Gastrocnemius medialis (tissue), 4 donors: ENCODE results near the gene IL4. TPM values are rescaled to one million over a fixed set of nuclear protein-coding genes. Genes with fewer than 3 reads are reported as not detected.

Experiments used
- ATAC-seq, 2 donors: fragments of 150-250 bp; one replicate each; pipeline ENCODE4 v1.9.1; 2016
- DNase-seq, 2 donors: peaks; one replicate each; pipeline ENCODE4 v3.0.0-alpha.2; 2019
- H3K27ac ChIP-seq, 4 donors: fragments of 200-600 bp; sonication (generic); 1 replicate in 1 of 4; 2 replicates in 3 of 4; pipeline ENCODE4 v1.5.1; 2016 to 2018; ENCODE audit warnings: mild to moderate bottlenecking in 2 of 4, moderate library complexity in 1 of 4
- H3K27me3 ChIP-seq, 3 donors: fragments of 200-600 bp; sonication (generic) in 2 of 3; 1 replicate in 1 of 3; 2 replicates in 2 of 3; pipeline versions ENCODE4 v1.5.1 to v1.6.0; 2016 to 2019; ENCODE audit warnings: mild to moderate bottlenecking in 1 of 3, moderate library complexity in 1 of 3
- H3K36me3 ChIP-seq, 2 donors: fragments of 200-600 bp; sonication (generic) in 1 of 2; one replicate each; pipeline ENCODE4 v1.5.1; 2017 to 2018
- H3K4me1 ChIP-seq, 2 donors: fragments of 200-600 bp; sonication (generic) in 1 of 2; one replicate each; pipeline ENCODE4 v1.5.1; 2016 to 2017; ENCODE audit warnings: mild to moderate bottlenecking in 2 of 2
- H3K4me3 ChIP-seq, 4 donors: fragments of 200-600 bp; sonication (generic) in 3 of 4; 1 replicate in 1 of 4; 2 replicates in 3 of 4; pipeline ENCODE4 v1.5.1; 2016 to 2019; ENCODE audit warnings: mild to moderate bottlenecking in 2 of 4
- H3K9me3 ChIP-seq, 3 donors: fragments of 200-600 bp; sonication (generic) in 2 of 3; 1 replicate in 1 of 3; 2 replicates in 2 of 3; pipeline ENCODE4 v1.5.1; 2016 to 2019
- POLR2A ChIP-seq, 2 donors: fragments of 450-650 bp; IDR thresholded peaks; one replicate each; pipeline ENCODE4 v1.6.1; 2017; ENCODE audit warnings: antibody characterized with exemption in 2 of 2, mild to moderate bottlenecking in 2 of 2, moderate library complexity in 2 of 2
- in situ Hi-C, 4 donors: fragments of 200-750 bp; cut with MboI; loops; one replicate each; pipeline versions ENCODE4 v1.15.0 to v1.8.0; 2017; ENCODE audit warnings: low sequenced_read_pairs in 4 of 4
- intact Hi-C: fragments of 100-400 bp; cut with DNase I; formaldehyde crosslinking; loops from one replicate; pipeline ENCODE4 v1.15.1; 2023; ENCODE audit warnings: low total_unique reads
- total RNA-seq, 4 donors: library from RNA; depleted of rRNA; stranded (reverse); fragments of >200 nt; gene quantifications; one replicate each; pipeline versions ENCODE4 v1.1.0 to v1.2.3, GENCODE V29; 2016
- TF ChIP-seq, protein P1 (sequence below), 5 experiments: fragments of 450-650 bp in 3 of 5; fragments of 200-600 bp in 2 of 5; sonication (generic) in 2 of 5; IDR thresholded peaks in 4 of 5; conservative IDR thresholded peaks in 1 of 5; 1 replicate in 4 of 5; 2 replicates in 1 of 5; pipeline ENCODE4 v1.5.1; 2016 to 2019; ENCODE audit warnings: antibody characterized with exemption in 5 of 5, mild to moderate bottlenecking in 3 of 5, moderate library complexity in 3 of 5

Gene IL4
- total RNA-seq, 4 donors from 2014 or later, result not detected

DNA sequence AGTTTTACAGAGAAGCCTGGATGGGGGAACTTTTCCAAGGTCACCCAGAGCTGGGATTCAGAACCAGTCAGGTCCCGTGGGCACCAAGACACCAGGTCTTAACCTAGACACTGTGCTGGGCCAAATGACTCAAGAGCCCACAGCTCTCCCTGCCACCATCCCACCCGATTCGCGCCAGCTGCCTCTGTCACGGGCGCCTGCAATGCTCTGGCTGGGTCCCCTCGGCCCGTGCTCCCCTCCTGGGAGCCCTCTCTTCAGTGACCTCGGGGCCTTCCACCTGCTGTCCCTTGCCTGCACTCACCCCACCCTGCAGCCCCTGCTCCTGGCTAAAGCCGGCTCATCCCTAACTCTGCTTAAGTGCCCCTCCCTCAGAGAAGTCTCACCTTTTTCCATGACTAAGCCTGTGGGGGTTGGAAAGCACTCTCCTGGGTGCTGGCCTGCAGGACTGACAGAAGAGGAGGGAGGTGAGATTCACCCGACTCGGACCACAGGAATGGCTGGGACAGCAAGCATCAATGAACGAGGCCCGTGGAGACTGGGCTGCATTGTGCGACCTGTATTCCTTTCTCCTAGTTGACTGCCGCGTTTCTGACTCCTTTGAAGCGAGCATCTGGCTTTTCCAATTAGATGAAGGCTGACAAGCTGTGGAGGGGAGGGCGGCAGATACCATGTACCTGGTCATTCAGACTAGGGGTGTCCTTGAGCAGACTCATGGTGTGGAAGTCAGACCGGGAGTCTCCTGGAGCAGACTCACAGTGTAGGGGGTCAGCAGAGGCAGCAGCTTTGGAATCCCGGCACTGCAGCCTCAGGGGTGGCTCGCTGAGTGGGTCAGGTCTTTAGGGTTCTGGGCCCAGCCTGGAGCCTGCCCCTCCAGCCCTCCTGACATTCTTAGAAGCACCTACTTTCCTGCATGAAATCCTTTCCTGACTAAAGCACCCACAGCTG lies 5.8 kb upstream of the IL4 start:
- ATAC-seq, result no peak
- no peaks in the 10 kb centered on the region for H3K36me3 ChIP-seq
- H3K27me3 ChIP-seq, result no peaks in the 10 kb centered on the region
- intact Hi-C loops, result no loop called here
- H3K9me3 ChIP-seq, result no peaks in the 10 kb centered on the region
- no peak for DNase-seq
- in situ Hi-C loops, result no loop called here
- no peak overlapping the region for H3K27ac ChIP-seq
- no peak overlapping the region for H3K4me3 ChIP-seq
- TF ChIP-seq POLR2A (IDR thresholded peaks at IDR 0.05), result no peak
- TF ChIP-seq, protein P1, sequence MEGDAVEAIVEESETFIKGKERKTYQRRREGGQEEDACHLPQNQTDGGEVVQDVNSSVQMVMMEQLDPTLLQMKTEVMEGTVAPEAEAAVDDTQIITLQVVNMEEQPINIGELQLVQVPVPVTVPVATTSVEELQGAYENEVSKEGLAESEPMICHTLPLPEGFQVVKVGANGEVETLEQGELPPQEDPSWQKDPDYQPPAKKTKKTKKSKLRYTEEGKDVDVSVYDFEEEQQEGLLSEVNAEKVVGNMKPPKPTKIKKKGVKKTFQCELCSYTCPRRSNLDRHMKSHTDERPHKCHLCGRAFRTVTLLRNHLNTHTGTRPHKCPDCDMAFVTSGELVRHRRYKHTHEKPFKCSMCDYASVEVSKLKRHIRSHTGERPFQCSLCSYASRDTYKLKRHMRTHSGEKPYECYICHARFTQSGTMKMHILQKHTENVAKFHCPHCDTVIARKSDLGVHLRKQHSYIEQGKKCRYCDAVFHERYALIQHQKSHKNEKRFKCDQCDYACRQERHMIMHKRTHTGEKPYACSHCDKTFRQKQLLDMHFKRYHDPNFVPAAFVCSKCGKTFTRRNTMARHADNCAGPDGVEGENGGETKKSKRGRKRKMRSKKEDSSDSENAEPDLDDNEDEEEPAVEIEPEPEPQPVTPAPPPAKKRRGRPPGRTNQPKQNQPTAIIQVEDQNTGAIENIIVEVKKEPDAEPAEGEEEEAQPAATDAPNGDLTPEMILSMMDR (IDR thresholded peaks at IDR 0.05 in 4 of 5, conservative IDR thresholded peaks at IDR 0.05 in 1 of 5), result no peak
- H3K4me1 ChIP-seq, result no peaks in the 10 kb centered on the region

DNA sequence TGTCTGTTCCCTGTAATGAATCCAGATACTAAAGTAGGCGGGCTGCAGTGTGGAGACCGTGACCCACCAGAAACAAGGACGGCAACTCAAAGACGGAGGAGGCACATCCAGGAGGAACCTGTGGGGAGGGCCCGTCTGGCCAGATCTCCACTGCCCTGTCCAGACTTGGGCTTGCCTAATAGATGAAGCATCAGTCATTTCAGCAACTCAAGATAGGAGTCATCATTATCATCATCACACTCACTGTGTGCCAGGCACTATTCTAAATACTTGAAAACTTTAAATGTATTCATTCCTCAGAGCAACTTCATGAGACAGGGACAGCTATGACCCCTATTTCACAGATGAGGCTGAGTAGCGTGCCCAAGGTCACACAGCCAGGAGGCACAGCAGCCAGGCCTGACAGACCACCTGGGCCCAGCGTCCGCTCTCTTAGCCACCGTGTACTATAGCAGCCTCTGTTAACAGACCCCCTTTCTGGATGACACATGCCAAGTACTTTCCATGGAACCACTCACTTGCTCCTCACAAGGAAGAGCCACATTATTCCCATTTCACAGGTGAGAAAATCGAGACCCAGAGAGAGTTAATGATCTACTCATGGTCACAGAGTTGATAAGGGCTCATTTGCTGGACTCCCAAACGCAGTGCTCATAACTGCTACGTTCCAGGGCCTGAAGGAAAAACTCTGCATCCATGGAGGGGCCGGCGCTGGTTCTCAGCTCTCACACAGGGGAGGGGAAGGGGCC lies 4.9 kb upstream of the IL4 start:
- in situ Hi-C loops, result no loop called here
- H3K4me3 ChIP-seq, result no peak overlapping the region
- DNase-seq, result no peak
- no peaks in the 10 kb centered on the region for H3K27me3 ChIP-seq
- no peaks in the 10 kb centered on the region for H3K4me1 ChIP-seq
- H3K9me3 ChIP-seq, result no peaks in the 10 kb centered on the region
- H3K36me3 ChIP-seq, result no peaks in the 10 kb centered on the region
- ATAC-seq, result no peak
- intact Hi-C loops, result no loop called here
- H3K27ac ChIP-seq, result no peak overlapping the region
- TF ChIP-seq POLR2A (IDR thresholded peaks at IDR 0.05), result no peak
- TF ChIP-seq, protein P1 (IDR thresholded peaks at IDR 0.05 in 4 of 5, conservative IDR thresholded peaks at IDR 0.05 in 1 of 5), result no peak

DNA sequence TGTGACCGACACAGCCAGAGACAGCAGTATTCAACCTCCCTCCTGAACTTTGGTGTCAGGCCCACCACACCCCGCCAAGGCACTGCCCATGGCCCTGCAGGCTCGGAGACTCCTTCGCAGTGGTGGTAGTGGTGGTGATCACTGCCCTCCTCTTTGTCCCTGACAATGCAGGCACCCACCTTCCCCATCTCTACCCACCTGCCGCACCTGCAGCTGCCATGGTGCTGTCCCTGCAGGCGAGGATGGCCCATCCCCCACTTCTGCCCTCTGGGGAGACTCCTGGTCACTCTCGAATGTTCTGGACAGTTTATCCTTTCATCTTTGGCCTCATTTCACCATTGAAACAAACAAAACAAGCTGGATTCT lies 4.4 kb upstream of the IL4 start:
- no peak for TF ChIP-seq POLR2A (IDR thresholded peaks at IDR 0.05)
- TF ChIP-seq, protein P1 (IDR thresholded peaks at IDR 0.05 in 4 of 5, conservative IDR thresholded peaks at IDR 0.05 in 1 of 5), result no peak
- DNase-seq, result no peak
- Histone ChIP-seq H3K27ac (no peak overlapping the region), H3K4me1 (no peaks in the 10 kb centered on the region), H3K27me3 (no peaks in the 10 kb centered on the region), H3K9me3 (no peaks in the 10 kb centered on the region), H3K36me3 (no peaks in the 10 kb centered on the region), H3K4me3 (no peak overlapping the region)
- intact Hi-C loops, result no loop called here
- in situ Hi-C loops, result no loop called here
- no peak for ATAC-seq

DNA sequence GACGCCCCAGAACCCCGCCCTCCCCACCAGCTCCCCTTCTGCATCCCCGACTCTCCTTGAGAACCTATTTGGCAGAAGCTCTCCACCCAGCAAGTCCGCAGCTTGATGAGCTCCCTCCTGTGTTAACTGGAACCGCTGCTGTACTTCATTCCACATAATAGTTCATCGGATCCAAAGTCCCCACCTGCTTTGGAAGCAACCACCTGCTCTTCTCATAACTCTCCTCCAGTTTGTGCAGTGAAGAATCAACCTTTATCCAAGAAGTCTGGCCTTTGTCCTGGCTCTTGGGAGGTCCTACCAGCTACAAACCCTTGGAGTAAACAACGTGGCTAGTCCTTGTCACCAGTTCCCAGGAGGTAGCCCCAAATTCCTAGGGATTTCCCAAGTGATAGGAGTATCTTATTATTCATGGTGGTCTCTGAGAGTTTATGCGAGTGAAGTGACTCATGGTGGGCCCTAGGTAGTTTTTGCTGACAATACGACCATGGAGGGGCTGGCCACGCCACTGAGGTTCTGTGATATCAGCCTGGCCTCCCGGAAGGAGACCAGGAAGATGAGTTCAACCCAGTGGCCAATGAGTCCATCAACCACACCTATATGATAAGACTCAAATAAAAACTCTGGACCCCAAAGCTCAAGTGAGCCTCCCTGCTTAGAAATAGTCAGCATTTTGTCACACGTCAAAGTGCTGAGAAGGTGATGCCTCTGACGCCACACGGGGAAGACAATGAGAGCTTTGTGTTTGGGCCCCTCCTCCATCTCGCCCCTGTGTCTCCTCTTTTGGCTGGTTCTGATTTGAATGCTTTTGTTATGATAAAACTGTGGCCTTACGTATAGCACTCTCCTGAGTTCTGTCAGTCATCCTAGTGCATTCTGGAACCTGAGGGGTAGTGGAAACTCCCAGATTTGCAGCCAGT lies 3.6 kb upstream of the IL4 start:
- Histone ChIP-seq H3K4me3 (no peak overlapping the region), H3K27ac (no peak overlapping the region), H3K9me3 (no peaks in the 10 kb centered on the region), H3K36me3 (no peaks in the 10 kb centered on the region), H3K27me3 (no peaks in the 10 kb centered on the region), H3K4me1 (no peaks in the 10 kb centered on the region)
- ATAC-seq (no peak), DNase-seq (no peak)
- intact Hi-C loops (no loop called here), in situ Hi-C loops (no loop called here)
- TF ChIP-seq, protein P1 (IDR thresholded peaks at IDR 0.05 in 4 of 5, conservative IDR thresholded peaks at IDR 0.05 in 1 of 5), result no peak
- TF ChIP-seq POLR2A (IDR thresholded peaks at IDR 0.05), result no peak
